SK-N-SH (cell line): ENCODE data around the gene B3GNT7. TPM values are rescaled to one million over a fixed set of nuclear protein-coding genes. Genes with fewer than 3 reads are reported as not detected.

Experiments
- CTCF ChIA-PET: fragments of 300-600, 350-600 bp; formaldehyde crosslinking; extraction: SDS; loops from one replicate; lab custom pipeline; 2021; lab: Yijun Ruan, JAX
- POLR2A ChIA-PET: fragments of 350-600 bp; sonication (Branson Sonifier 250); formaldehyde crosslinking; extraction: SDS; loops from one replicate; lab custom pipeline; 2020; ENCODE audit warnings: antibody characterized with exemption, inconsistent platforms; lab: Yijun Ruan, JAX
- DNase-seq: peaks from one replicate; pipeline ENCODE4 v3.0.0; 2012
- H2AFZ ChIP-seq: fragments of 200-600 bp; sonication (generic); 2 replicates; pipeline ENCODE4 v1.8.1; 2016; ENCODE audit warnings: antibody characterized with exemption, mild to moderate bottlenecking, low read depth
- H3F3A ChIP-seq: fragments of 200-600 bp; sonication (generic); replicated peaks from 2 replicates; pipeline ENCODE3; 2016; ENCODE audit warnings: antibody characterized with exemption, mild to moderate bottlenecking; ENCODE audit not compliant: insufficient read depth
- H3K27ac ChIP-seq, 2 experiments: fragments of 200-500 bp in 1 of 2; fragments of 200-600 bp in 1 of 2; sonication (Bioruptor generic) in 1 of 2; sonication (generic), shearing (Covaris generic) in 1 of 2; 2 replicates each; pipeline versions ENCODE4 v1.5.1 to v1.6.1; 2014 to 2016; ENCODE audit warnings: low read depth in 2 of 2, inconsistent platforms in 1 of 2, low read length in 1 of 2, mild to moderate bottlenecking in 1 of 2, mixed read lengths in 1 of 2
- H3K27me3 ChIP-seq: fragments of 200-600 bp; sonication (generic), shearing (Covaris generic); 2 replicates; pipeline ENCODE4 v1.6.1; 2016; ENCODE audit warnings: mixed run types; ENCODE audit not compliant: insufficient read depth
- H3K36me3 ChIP-seq, 2 experiments: fragments of 200-500 bp in 1 of 2; fragments of 200-600 bp in 1 of 2; sonication (Bioruptor generic) in 1 of 2; sonication (generic) in 1 of 2; replicated peaks in 1 of 2; 2 replicates each; pipeline versions ENCODE3 to v1.5.1; 2014 to 2016; ENCODE audit warnings: low read length in 1 of 2, mild to moderate bottlenecking in 1 of 2; ENCODE audit not compliant: insufficient read depth in 2 of 2, control insufficient read depth in 1 of 2
- H3K4me1 ChIP-seq, 2 experiments: fragments of 200-500 bp in 1 of 2; fragments of 200-600 bp in 1 of 2; sonication (Bioruptor generic) in 1 of 2; sonication (generic), shearing (Covaris generic) in 1 of 2; 2 replicates each; pipeline versions ENCODE4 v1.5.1 to v1.6.1; 2014 to 2016; ENCODE audit warnings: low read depth in 1 of 2, low read length in 1 of 2, mixed run types in 1 of 2; ENCODE audit not compliant: insufficient read depth in 2 of 2, control insufficient read depth in 1 of 2
- H3K4me2 ChIP-seq: fragments of 200-600 bp; sonication (generic), shearing (Covaris generic); 2 replicates; pipeline ENCODE4 v1.6.1; 2017; ENCODE audit warnings: mixed run types
- H3K4me3 ChIP-seq, 2 experiments: fragments of 200-500 bp in 1 of 2; fragments of 200-600 bp in 1 of 2; sonication (Bioruptor generic) in 1 of 2; sonication (generic), shearing (Covaris generic) in 1 of 2; 2 replicates each; pipeline versions ENCODE4 v1.5.1 to v1.8.1; 2014 to 2016; ENCODE audit warnings: low read depth in 2 of 2, inconsistent platforms in 1 of 2, low read length in 1 of 2, mild to moderate bottlenecking in 1 of 2, mixed read lengths in 1 of 2, moderate library complexity in 1 of 2
- H3K79me2 ChIP-seq: fragments of 200-600 bp; sonication (generic); 2 replicates; pipeline ENCODE4 v1.8.1; 2017; ENCODE audit warnings: mild to moderate bottlenecking; ENCODE audit not compliant: insufficient read depth
- H3K9ac ChIP-seq: fragments of 200-600 bp; sonication (generic); 2 replicates; pipeline ENCODE4 v1.6.1; 2017; ENCODE audit warnings: mixed run types
- H3K9me2 ChIP-seq: fragments of 200-600 bp; sonication (generic); 2 replicates; pipeline ENCODE4 v1.6.1; 2017; ENCODE audit warnings: mixed run types
- H3K9me3 ChIP-seq: fragments of 200-600 bp; sonication (generic); 2 replicates; pipeline ENCODE4 v1.6.1; 2017; ENCODE audit warnings: mixed run types, mild to moderate bottlenecking, moderate library complexity
- H4K20me1 ChIP-seq: fragments of 200-600 bp; sonication (generic); 2 replicates; pipeline ENCODE4 v1.6.1; 2017; ENCODE audit warnings: mild to moderate bottlenecking, mixed run types; ENCODE audit not compliant: insufficient read depth
- ELF1 ChIP-seq: IDR thresholded peaks from 2 replicates; pipeline ENCODE4 v1.4.0; 2012
- FOSL2 ChIP-seq: IDR thresholded peaks from 2 replicates; pipeline ENCODE4 v1.4.0; 2012; ENCODE audit warnings: low read depth, mild to moderate bottlenecking, moderate library complexity, borderline replicate concordance
- FOXM1 ChIP-seq: IDR thresholded peaks from 2 replicates; pipeline ENCODE4 v1.4.0; 2012; ENCODE audit warnings: low read depth, mild to moderate bottlenecking
- IRF3 ChIP-seq: fragments of 150-350 bp; IDR thresholded peaks from 2 replicates; pipeline ENCODE4 v1.6.1; 2016; ENCODE audit warnings: mild to moderate bottlenecking, low read depth, low read length
- MAX ChIP-seq: IDR thresholded peaks from 2 replicates; pipeline ENCODE4 v1.4.0; 2012; ENCODE audit warnings: low read depth
- MEF2A ChIP-seq: IDR thresholded peaks from 2 replicates; pipeline ENCODE4 v1.4.0; 2012; ENCODE audit warnings: low read depth, borderline replicate concordance
- NFIC ChIP-seq: IDR thresholded peaks from 2 replicates; pipeline ENCODE4 v1.4.0; 2012; ENCODE audit warnings: borderline replicate concordance
- NRF1 ChIP-seq: IDR thresholded peaks from 2 replicates; pipeline ENCODE4 v1.6.1; 2012; ENCODE audit warnings: low read depth, mild to moderate bottlenecking, low read length
- PBX3 ChIP-seq: IDR thresholded peaks from 2 replicates; pipeline ENCODE4; 2012
- REST ChIP-seq: IDR thresholded peaks from 2 replicates; pipeline ENCODE4 v1.6.1; 2012; ENCODE audit warnings: mild to moderate bottlenecking, low read depth, low read length, moderate library complexity
- RXRA ChIP-seq: IDR thresholded peaks from 2 replicates; pipeline ENCODE4 v1.4.0; 2012; ENCODE audit warnings: low read depth, mild to moderate bottlenecking, borderline replicate concordance
- SMC3 ChIP-seq: IDR thresholded peaks from 2 replicates; pipeline ENCODE4 v1.6.1; 2012; ENCODE audit warnings: low read depth, low read length, improper control_type of control experiment
- TAF1 ChIP-seq: IDR thresholded peaks from 2 replicates; pipeline ENCODE4 v1.6.1; 2012; ENCODE audit warnings: low read depth, mild to moderate bottlenecking, low read length, moderate library complexity, borderline replicate concordance
- TCF12 ChIP-seq: IDR thresholded peaks from 2 replicates; pipeline ENCODE4 v1.4.0; 2012
- TEAD4 ChIP-seq: IDR thresholded peaks from 2 replicates; pipeline ENCODE4 v1.4.0; 2012; ENCODE audit warnings: mild to moderate bottlenecking, borderline replicate concordance; ENCODE audit not compliant: insufficient read depth
- USF2 ChIP-seq: fragments of 150-350 bp; IDR thresholded peaks from 2 replicates; pipeline ENCODE4 v1.6.1; 2017; ENCODE audit warnings: antibody characterized with exemption, low read length, low read depth, borderline replicate concordance
- YY1 ChIP-seq: IDR thresholded peaks from 2 replicates; pipeline ENCODE4 v1.4.0; 2012; ENCODE audit warnings: low read depth, mild to moderate bottlenecking
- WGBS: methylation state at CpG from one replicate; pipeline ENCODE4 v1.1.6; 2017; ENCODE audit warnings: low lambda C conversion rate; 5-methylcytosine and 5-hydroxymethylcytosine counted together
- polyA plus RNA-seq, 3 experiments: library from polyadenylated mRNA; depleted of rRNA; stranded (reverse); fragments of >200 nt; gene quantifications; 2 replicates each; pipeline ENCODE4 v1.2.3, GENCODE V29; 2012

Gene B3GNT7
- polyA plus RNA-seq, 1 of the 3 experiments (the other 2 are of a cell fraction): 0.12 TPM

- H3K4me3 ChIP-seq: peak overlapping the region in 1 of 2 experiments; percentile 30; a peak in 1 of 4 replicates
- H3K27ac ChIP-seq: no peak overlapping the region
- TF ChIP-seq TAF1: no peak
- no peak for TF ChIP-seq NRF1
- TF ChIP-seq TEAD4: no peak
- TF ChIP-seq NFIC: no peak
- TF ChIP-seq REST: no peak
- no peak for TF ChIP-seq RXRA
- TF ChIP-seq MEF2A: no peak
- TF ChIP-seq TCF12: no peak
- TF ChIP-seq USF2: no peak
- TF ChIP-seq ELF1: no peak
- no peak for TF ChIP-seq FOXM1
- TF ChIP-seq PBX3: no peak
- no peak for TF ChIP-seq YY1
- TF ChIP-seq MAX: no peak
- TF ChIP-seq IRF3: no peak
- TF ChIP-seq FOSL2: no peak
- no peak for TF ChIP-seq SMC3
- H3K36me3 ChIP-seq: no peaks in the 10 kb centered on the region
- no peak overlapping the region for H3K4me2 ChIP-seq
- peaks cover 0 to 35% of the 10 kb centered on the region in 2 experiments; a peak in 1 of 4 replicates for H3K4me1 ChIP-seq
- no peaks in the 10 kb centered on the region for H3K9me2 ChIP-seq
- POLR2A ChIA-PET: interaction anchor here (1.0 to 1.1 kb wide), 2 partner anchors 68 kb away, joined by 3 read pairs; partner anchors contain the start of gene NCL
- no peak overlapping the region for H2AFZ ChIP-seq
- WGBS: 57% methylated on average over 8 of the region's 41 CpGs
- no peaks in the 10 kb centered on the region for H3K9me3 ChIP-seq
- no peak overlapping the region for H3K9ac ChIP-seq
- DNase-seq: peak; percentile 40
- H3K27me3 ChIP-seq: no peaks in the 10 kb centered on the region
- H4K20me1 ChIP-seq: no peaks in the 10 kb centered on the region
- CTCF ChIA-PET: interaction anchor here (0.7 to 5.4 kb wide), 8 partner anchors 9 to 169 kb away, joined by 3 to 54 read pairs (median 4); no protein-coding TSS in a partner anchor
- H3F3A ChIP-seq: no peaks in the 10 kb centered on the region
- H3K79me2 ChIP-seq: no peaks in the 10 kb centered on the region
Measured at GRCh38 chr2:231396058-231396821, 730 bp downstream of the B3GNT7 start.
